ENCODE results near the gene FAM162A. TPM values are rescaled to one million over a fixed set of nuclear protein-coding genes. Genes with fewer than 3 reads are reported as not detected.
A peak's percentile ranks its signal among the peaks of the same experiment; 100 is the strongest.

Gene FAM162A
- total and polyA plus RNA-seq, 9 of the 15 experiments (the other 6 are each of a cell fraction or from before 2014, with no cell fraction given), result 37.5 to 211 (median 101) TPM

DNA sequence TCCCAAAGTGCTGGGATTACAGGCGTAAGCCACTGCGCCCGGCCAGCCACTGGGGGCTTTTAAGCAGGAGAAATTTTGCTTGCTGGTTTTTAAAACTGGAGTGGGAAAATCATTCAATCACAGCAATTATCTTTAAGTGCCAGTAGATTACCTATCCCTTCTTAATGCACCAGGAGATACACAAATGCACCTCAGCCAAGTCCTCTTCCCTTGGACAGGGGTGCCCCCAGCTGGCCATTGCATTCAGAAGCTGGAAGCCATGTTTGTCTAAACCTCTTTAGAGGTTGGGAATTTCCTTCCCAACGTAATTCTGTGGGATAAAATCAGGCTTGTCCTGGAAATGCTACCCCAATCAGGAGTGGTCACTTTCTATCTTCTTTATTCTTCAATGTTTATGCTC lies 27.6 kb upstream of the FAM162A start (continued):
- TF ChIP-seq, protein P1, sequence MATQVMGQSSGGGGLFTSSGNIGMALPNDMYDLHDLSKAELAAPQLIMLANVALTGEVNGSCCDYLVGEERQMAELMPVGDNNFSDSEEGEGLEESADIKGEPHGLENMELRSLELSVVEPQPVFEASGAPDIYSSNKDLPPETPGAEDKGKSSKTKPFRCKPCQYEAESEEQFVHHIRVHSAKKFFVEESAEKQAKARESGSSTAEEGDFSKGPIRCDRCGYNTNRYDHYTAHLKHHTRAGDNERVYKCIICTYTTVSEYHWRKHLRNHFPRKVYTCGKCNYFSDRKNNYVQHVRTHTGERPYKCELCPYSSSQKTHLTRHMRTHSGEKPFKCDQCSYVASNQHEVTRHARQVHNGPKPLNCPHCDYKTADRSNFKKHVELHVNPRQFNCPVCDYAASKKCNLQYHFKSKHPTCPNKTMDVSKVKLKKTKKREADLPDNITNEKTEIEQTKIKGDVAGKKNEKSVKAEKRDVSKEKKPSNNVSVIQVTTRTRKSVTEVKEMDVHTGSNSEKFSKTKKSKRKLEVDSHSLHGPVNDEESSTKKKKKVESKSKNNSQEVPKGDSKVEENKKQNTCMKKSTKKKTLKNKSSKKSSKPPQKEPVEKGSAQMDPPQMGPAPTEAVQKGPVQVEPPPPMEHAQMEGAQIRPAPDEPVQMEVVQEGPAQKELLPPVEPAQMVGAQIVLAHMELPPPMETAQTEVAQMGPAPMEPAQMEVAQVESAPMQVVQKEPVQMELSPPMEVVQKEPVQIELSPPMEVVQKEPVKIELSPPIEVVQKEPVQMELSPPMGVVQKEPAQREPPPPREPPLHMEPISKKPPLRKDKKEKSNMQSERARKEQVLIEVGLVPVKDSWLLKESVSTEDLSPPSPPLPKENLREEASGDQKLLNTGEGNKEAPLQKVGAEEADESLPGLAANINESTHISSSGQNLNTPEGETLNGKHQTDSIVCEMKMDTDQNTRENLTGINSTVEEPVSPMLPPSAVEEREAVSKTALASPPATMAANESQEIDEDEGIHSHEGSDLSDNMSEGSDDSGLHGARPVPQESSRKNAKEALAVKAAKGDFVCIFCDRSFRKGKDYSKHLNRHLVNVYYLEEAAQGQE (IDR thresholded peaks at IDR 0.05; ENCODE audit: borderline replicate concordance), result peak; percentile 42; the same call in 1 of the 2 replicates
- TF ChIP-seq, protein P1 (CRISPR knock-in tag; IDR thresholded peaks at IDR 0.05; ENCODE audit: low read depth), result no peak
- TF ChIP-seq CCNT2 (IDR thresholded peaks at IDR 0.05; ENCODE audit: borderline replicate concordance, extremely low read depth, insufficient read length, low read depth, low read length) (no peak), MAFF (IDR thresholded peaks at IDR 0.05; ENCODE audit: low read length) (no peak), ZNF263 (CRISPR knock-in tag; IDR thresholded peaks at IDR 0.05; ENCODE audit: borderline replicate concordance) (no peak), ZNF217 (CRISPR knock-in tag; IDR thresholded peaks at IDR 0.05) (no peak), MAZ (CRISPR knock-in tag; conservative IDR thresholded peaks at IDR 0.05 in 1 of 2, IDR thresholded peaks at IDR 0.05 in 1 of 2) (no peak), XRCC3 (IDR thresholded peaks at IDR 0.05) (no peak), SPI1 (IDR thresholded peaks at IDR 0.05; ENCODE audit: borderline replicate concordance, low read depth, low read length) (no peak), SMAD1 (IDR thresholded peaks at IDR 0.05; ENCODE audit: low read depth, low read length, partially characterized antibody) (no peak), PHB (CRISPR knock-in tag; IDR thresholded peaks at IDR 0.05) (no peak), MCM3 (IDR thresholded peaks at IDR 0.05) (no peak), ZFP30 (CRISPR knock-in tag; IDR thresholded peaks at IDR 0.05; ENCODE audit: borderline replicate concordance) (no peak), PTBP1 (IDR thresholded peaks at IDR 0.05; ENCODE audit: low read depth, low read length) (no peak), DACH1 (IDR thresholded peaks at IDR 0.05; ENCODE audit: partially characterized antibody) (no peak), MYC (IDR thresholded peaks at IDR 0.05; ENCODE audit: low read depth, low read length) (no peak), MYC (CRISPR knock-in tag; IDR thresholded peaks at IDR 0.05; ENCODE audit: borderline replicate concordance, low read depth) (no peak), ZNF124 (CRISPR knock-in tag; IDR thresholded peaks at IDR 0.05) (no peak)
- TF ChIP-seq, protein P2, sequence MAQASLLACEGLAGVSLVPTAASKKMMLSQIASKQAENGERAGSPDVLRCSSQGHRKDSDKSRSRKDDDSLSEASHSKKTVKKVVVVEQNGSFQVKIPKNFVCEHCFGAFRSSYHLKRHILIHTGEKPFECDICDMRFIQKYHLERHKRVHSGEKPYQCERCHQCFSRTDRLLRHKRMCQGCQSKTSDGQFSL (CRISPR knock-in tag; IDR thresholded peaks at IDR 0.05), result no peak
- TF ChIP-seq, protein P2 (tag; IDR thresholded peaks at IDR 0.05), result no peak
- TF ChIP-seq, protein P3, sequence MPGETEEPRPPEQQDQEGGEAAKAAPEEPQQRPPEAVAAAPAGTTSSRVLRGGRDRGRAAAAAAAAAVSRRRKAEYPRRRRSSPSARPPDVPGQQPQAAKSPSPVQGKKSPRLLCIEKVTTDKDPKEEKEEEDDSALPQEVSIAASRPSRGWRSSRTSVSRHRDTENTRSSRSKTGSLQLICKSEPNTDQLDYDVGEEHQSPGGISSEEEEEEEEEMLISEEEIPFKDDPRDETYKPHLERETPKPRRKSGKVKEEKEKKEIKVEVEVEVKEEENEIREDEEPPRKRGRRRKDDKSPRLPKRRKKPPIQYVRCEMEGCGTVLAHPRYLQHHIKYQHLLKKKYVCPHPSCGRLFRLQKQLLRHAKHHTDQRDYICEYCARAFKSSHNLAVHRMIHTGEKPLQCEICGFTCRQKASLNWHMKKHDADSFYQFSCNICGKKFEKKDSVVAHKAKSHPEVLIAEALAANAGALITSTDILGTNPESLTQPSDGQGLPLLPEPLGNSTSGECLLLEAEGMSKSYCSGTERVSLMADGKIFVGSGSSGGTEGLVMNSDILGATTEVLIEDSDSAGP (CRISPR knock-in tag; IDR thresholded peaks at IDR 0.05), result no peak

All from K562 (cell line).